ENCODE data around the gene KCNK2.

KCNK2 gene, protein sequence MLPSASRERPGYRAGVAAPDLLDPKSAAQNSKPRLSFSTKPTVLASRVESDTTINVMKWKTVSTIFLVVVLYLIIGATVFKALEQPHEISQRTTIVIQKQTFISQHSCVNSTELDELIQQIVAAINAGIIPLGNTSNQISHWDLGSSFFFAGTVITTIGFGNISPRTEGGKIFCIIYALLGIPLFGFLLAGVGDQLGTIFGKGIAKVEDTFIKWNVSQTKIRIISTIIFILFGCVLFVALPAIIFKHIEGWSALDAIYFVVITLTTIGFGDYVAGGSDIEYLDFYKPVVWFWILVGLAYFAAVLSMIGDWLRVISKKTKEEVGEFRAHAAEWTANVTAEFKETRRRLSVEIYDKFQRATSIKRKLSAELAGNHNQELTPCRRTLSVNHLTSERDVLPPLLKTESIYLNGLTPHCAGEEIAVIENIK

DNA sequence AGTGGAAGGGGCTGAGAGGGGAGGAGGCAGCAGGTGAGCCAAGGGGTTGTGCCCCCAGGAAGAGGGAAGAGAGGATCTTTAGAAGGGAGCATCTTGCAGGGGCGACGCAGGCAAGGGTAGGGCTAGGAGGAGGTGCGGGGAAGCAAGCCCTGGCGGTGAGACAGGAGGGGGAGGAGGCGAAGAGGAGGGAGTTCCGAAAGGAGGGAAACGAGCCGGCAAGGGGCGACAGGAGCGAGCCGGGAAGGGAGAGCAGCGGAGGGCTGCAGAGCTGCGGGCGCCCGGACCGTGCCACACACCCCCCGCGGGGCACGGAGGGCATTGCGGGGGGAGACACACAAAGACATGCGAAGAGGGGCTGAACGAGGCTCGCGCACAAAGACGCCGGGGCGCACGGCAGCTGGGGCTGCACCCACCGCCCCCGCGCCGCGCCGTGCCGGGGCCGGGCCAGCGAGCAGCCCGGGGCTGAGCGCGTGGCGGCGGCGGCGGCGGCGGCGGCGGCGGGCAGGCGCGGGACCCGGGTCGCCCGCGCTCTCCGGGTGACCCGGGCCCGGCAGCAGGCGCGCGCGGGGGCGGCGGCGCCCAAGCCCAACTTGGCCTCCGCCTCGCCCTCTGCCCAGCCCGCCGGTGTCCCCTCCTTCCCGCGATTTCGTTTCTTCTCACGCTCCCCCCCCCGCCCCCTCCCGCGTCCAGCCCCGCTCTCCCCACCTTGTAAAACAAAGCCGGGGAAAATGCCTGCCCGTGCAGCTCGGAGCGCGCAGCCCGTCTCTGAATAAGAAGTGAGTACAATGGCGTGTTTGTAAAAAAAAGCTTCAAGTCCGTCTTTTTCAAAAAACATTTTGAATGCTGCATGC, at the start of gene KCNK2:
Gene KCNK2 (plus strand): TSS at position 206 of the 851 bp plus-strand sequence. CDS start 649 bp downstream, outside the sequence.
- DNase-seq = no peak

DNA sequence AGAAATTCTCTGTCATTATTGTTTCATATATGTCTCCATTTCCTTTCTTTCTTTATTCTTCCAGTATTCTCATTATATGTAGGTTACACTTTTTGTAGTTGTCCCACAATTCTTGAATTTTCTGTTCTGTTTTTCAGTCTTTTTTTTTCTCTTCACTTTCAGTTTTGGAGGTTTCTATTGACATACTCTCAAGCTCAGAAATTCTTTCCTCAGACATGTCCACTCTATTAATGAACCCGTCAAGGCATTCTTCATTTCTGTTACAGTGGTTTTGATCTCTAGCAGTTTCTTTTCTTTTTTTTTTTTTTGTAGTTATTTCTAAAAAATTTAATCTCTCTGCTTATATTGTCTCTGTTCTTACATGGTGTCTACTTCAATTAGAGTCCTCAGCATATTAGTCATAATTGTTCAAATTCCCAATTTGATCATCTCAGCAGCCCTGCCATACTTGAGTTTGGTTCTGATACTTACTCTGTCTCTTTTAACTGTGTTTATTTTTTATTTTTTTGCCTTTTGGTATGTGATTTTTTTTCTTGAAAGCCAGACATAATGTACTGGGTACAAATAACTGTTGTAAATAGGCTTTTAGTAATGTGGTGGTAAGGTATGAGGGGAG, 49.5 kb upstream of the KCNK2 start:
- DNase-seq = no peak

DNA sequence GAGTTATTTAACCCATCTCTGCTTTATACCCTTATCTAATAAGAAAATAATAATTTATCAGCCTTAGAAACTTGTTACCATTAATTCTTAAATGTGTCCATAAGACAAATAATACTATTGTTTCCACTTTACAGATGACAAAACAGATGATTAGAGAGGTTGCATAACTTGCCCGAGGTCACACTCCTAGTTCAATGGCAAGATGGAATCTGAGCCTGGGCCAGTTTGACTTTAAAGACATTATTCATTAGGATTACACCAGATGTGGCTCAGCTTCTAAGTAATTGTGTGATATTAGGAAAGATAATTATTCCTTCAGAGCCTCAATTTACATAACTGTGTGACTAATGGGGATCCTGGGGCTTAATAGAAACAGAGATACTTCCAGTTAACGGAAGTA, 42.3 kb upstream of the KCNK2 start:
- no peak for DNase-seq

DNA sequence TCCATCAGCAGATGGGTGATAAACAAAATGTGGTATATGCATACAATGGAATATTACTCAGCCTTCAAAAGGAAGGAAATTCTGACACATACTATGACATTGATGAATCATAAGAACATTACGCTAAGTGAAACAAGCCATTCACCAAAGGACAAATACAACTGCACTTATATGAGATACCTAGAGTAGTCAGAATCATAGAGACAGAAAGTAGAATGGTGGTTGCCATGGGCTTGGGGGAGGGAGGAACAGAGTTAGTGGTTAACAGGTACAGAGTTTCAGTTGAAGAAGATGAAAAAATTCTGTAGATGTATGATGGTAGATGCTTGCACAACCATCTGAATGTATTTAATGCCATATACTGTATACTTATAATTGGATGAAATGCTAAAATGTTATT, 39.1 kb upstream of the KCNK2 start:
- DNase-seq = no peak

DNA sequence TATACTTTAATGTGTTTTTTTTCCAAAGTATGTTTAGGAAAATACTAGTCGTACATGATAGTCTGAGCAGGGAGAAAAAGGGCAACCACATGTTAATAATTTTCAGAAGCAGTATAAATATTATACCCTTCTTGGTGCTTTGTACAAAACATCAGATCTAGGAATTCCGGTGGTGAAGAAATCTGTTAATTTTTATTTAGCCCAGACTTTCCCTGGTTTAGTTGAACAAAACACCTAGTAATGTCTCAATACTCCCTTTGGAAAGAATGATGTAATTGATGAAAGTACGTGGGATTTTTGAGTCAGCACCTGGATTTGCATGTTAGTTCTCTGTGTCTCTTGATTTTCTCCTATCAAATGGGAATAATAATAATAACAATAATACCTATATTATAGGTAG, 38.4 kb upstream of the KCNK2 start:
- DNase-seq = no peak

DNA sequence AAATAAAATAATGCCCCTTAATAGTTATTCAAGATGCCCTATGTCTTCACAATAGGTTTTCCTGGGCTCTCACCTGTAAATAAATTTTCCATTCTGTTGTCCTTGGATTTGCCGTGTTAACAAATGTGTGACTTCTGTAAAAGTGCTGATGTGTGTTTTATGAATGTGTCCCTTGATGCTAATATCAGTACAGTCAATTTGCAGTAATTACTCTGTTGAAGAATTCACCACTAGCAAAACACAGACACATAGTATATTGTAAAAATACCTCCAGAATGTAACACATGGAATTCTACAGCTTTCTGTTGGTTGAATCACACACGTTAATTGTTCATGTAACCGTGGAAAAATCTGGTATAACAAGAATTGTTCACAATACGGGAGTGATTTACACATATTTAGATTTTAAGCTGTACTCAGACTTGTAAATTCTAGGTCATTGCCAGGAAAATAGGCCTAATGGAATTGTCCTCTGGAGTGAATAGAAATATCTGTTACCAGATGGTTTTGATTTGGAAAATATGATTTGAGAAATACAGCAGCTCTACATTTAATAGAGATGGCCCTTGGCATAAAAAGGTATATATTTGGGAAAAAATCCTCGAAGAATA, 36.7 kb upstream of the KCNK2 start:
- DNase-seq = no peak

DNA sequence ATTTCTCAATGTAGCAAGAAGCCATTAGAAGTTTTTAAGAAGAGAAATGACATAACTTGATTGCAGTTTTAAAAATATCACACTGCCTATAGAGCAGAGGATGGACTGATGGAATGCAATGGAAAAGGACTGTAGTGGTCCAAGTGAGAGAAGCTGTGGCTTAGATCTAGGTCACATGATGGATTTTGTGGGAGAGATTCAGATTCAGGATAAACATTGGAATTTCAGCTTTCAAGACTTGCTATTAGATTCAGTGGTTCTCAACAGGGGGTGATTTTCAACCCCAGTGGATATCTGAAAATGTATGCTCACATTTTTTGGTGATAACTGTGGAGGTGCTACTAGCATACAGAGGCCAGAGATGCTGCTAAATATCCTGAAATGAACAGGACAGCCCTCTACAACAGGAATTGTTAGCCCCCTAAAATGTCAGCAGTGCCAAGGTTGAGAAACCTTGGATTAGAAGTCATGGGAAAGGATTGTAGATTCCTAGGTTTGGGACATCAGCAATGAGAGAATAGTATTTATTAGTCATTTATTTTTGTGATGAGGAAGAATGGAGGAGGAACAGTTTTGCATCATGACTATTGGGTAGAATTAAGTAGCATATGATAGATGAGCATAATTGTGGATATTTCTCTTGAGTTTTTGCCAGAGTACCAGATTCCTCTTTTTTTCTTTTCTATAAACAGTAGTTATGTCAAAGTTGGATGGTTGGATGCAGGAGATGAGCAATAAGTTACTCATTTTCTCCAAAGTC, 30.1 kb upstream of the KCNK2 start:
- no peak for DNase-seq

DNA sequence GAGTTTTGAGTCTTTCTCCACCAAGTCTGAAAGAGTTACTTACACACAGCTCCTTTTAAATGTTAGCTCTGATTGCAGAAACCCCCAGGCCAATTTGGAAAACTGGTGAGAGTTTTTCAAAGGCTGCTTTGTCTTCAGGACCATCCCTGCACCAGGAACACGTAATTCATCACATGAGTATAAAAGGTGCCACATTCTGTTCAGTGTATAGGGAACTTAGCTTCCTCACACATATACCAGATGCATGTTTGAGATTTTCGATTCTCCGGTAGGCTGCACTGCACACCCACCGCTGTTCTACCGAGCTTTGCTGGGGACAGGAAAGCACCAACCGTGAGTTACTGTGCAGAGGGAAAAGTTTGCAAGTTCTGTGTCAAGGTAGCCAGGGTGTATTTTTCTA, 28.3 kb upstream of the KCNK2 start:
- no peak for DNase-seq

DNA sequence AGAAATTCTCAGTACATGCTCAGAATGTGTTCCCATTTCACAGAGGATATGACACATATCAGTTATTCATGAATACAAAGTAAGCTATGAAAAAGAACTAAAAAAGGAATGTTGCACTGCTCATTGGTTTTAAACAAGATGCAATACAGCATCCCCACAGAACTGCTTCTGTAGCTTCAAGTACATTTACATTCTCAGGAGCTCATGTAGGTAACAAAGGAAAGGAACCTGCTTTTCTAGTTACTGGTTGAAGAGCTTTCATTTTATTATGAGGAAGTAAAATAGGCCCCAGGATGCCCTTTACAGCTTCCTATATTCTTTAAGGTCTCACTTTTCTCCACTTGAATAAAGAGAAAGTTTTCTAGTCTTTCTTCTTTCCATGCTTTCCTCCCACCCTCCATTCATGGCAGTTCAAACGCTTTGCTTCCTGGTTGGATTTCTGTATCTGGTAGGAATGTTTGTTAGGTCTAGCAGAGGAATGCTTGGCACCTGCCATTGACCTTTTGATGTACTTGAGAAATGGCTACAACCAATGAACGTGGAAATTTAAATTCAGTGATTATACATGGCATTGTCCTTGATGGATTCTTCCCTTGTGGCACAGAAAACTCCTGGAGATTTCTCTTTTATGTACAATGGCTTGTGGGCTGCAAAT, 27.1 kb upstream of the KCNK2 start:
- DNase-seq = no peak

DNA sequence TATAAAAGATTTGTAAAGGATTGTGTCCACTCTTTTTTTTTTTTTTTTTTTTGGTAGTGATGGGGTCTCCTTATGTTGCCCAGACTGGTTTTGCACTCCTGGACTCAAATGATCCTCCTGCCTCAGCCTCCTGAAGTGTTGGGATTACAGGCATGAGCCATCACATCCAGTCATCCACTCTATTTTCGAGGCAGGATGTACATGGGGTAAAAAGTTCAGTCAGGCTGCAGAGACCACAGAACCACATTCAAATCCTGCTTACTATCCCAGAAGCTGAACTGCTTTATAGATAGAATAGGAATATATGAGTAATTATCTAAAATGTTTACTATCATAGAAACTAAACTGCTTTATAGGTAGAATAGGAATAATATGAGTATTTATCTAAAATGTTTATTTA, 26.0 kb upstream of the KCNK2 start:
- no peak for DNase-seq

DNA sequence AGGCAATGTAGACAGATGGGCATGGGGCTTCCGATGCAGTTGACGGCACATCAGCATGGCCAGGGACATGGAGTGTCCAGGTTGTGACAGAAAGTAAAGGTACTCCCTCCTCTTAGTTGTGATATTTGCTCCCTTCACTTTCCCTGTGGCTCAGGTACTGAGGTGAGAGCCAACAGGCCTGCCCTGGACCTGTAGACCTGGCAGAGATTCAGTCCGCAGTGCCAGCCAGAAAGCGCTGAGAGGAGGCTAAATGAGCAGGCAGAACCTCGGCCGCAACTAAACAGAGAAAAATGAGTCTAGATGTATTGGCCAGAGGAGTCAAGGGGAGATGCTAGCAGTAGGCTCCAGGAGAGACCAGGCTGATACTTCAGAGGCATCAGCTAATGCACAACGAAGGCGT, 22.6 kb upstream of the KCNK2 start:
- DNase-seq = no peak

DNA sequence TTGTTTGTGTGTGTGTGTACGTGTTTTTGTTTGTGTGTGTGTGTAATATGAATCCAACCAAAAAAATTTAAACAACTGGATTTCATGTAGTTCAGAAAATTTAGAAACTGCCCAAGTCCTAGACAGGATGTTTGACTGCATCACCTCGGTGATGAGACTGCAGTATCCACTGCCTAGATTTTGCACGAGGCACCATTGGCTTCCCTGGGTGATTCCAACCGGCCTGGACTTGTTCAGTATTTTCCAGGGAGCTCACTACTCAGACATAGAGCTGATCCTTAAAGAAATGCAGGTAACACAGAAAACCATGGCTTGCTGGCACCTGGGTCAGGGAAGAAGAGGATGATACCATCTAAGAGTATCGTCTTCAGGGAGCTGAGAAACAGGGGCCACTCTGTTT, 18.2 kb upstream of the KCNK2 start:
- no peak for DNase-seq

DNA sequence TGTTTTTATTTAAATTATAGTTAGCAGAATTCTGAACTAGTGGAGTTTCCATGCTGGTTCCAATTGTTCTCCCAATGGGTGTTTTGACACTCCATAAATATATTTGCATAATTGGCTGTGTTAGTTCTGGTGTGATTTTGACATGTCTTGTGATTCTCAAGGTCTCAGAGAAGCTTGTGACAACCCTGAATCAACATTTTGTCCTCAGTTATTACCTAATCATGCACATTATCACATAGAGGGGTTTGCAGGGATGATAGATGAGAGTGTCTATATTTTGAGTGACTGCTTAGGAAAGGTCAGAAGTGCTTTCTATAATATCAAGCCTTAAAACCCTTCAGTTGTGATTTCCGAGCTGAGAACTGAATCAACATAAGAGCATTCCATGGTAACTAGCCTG, 11.5 kb upstream of the KCNK2 start:
- no peak for DNase-seq

DNA sequence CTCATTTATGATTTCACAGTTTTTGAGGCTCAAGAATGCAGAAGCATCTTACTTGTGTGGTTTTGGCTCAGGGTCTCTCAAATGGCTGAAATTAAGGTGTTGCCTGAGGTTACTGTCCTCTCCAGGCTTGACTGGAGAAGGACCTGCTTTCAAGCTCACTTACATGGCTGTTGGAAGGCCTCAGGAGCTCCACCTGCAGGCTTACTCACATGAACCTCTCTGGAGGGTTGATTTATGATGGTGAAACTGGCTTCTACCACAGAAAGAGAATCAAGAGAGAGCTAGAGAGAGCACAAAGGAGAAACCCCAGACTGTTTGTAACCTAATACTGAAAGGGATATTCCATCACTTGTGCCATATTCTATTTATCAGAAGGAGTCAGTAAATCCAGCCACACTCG, 6.2 kb upstream of the KCNK2 start:
- DNase-seq = peak in 1 of 2 experiments; percentile 9

DNA sequence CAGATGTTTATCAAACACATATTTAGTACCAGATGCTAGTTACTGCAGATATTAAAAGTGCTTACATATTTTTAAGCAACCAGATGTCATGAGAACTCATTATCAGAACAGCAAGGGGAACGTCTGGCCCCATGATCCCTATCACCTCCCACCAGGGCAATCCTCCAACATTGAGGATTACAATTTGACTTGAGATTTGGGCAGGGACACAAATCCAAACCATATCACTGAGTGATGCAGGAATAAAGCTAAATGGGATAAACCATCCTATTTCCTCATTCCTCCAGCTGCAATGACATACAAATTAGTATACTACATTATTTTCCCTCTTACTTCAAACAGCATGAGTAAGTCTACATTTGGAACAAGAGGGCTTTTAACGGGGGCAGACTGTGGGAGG, 3.1 kb upstream of the KCNK2 start:
- DNase-seq = no peak

DNA sequence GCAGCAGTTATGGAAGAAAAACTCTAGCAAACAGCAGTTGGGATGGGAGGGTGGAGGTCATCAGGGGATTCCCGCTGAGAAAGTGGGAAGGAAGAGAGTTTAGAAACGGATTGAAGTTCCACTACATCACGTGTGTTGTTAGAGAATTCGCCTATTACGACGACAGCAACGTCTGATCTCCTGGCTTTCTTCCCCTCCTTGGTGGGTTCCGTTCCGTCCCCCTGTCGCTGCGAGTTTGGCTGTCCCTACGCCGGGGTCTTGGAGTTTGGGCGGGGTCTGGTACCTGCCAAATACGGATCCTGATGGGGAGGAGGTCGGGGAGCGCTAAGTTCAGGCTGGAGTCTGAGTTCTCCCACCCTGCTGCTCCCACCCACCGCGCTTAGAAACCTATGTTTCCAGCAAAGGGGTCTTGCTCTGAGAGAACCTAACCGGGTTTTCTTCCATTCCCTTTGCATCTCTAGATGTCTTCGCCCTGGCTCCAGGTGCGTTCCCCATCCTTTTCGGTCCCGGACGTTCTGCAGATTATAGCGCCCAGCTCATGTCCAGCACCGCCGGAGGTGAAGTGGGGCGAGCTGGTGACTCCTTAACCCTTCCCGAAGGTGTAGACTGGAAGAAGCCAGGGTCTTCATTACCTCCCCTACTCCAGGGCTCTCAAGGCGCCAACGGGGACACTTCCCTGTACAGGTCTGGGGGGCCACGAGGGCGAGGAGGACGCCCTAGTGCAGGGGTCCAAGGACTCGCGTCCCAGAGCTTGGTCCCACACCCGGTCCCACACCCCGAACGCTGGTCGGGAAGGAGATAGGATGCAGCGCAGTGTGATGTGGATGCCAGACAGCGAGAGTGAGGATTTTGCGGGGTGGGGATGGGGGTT, 641 bp upstream of the KCNK2 start:
- no peak for DNase-seq

DNA sequence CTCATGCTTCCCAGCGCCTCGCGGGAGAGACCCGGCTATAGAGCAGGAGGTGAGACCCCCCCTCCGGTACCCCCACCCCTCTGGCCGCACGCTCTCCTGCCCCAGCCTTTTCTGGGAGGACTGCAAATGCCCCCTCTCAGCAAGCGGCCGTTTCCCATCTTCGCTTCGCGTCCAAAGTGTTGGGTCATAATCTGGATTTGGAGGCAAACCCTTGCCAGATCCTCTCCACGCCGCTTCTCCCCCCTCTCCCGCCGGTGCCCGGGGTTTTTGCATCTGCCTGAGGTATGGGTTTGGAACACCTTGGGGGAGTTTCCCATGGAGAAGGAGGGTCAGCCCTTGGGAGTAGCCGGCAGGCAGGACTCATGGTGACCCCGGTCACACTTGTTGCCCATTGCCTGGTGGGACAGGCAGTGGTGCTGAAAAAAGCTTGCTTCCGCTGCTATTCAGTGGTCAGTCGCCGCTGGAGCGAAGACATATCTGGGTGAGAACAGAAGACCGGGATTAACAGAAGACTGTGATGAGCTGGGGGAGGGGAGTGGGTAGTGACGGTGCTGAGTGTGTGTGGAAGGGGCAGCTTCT, 935 bp downstream of the KCNK2 start:
- DNase-seq = no peak

DNA sequence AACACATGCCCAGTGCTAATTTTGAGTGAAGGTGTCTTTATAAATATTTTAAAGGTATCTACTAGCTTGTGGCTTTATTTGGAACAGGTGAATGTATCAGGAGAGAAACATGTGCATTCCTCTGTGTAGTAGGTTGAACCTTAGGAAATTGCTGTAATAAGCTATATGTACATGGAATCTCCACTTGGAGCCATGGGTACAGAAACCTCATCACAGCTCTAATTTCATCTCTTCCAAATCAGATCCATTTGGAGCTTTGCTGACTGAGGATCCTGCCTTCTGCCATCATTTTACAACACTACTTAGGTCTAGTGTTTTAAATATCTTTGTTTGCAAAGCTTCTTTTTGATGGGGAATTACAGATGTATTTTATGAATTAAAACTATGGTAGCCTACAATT, 2.1 kb downstream of the KCNK2 start:
- no peak for DNase-seq

DNA sequence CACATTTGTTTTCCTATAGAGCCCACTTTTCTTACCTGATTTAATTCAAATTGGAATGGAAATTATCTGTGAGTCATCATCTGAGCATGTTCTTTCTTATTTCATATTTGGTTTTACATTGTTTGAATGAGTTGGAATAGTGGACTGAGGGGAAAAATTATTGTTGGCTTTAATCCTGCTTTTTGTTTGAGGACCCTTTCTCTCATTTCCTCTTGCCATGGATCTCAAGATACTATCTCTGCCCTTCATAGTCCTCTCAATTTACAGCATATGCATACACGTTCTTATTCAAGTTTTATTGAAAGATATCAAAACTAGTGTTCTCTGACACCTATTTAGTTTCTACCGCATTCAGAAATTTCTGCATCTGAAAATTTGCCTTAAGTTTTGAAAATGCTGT, 5.1 kb downstream of the KCNK2 start:
- no peak for DNase-seq

DNA sequence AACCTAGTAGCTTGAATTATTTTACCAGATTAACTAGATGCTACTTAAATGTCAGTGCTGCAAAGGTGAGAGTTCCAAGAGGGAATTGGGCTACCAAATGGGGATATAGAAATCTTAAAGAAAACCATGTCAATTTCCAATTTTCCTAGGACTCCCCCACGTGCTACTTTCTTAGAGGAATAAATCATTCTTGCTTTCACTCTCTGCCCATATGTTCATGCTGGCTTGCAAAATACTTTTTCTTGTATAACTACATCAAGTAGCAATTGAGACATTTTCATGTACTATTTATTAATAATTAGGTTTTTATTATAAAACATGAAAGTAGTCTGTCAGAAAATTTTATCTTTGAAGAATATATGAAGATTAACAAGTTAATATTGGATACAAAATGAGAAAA, 11.8 kb downstream of the KCNK2 start:
- DNase-seq = no peak

DNA sequence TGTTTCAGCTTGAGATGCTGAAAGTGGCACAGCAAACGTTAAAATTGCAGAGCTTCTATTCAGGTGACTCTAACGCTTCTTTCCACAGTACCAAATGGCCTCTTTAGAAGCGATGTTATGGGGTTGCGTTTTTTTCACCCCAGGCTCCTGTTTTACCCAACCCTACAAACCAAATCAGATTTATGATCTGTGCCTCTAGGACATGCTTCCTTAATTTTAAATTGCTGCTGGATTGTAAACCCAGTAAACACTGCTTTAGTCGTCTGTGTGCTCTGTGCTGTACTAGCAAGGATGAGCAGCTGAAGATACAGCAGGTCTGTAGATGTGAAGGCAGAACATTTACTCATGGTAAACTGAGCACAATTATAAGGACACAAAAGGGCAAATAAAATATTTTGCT, 13.0 kb downstream of the KCNK2 start:
- no peak for DNase-seq
